HepG2 (cell line): ENCODE measurements around the gene GDF15. TPM values are rescaled to one million over a fixed set of nuclear protein-coding genes. Genes with fewer than 3 reads are reported as not detected.
A peak's percentile ranks its signal among the peaks of the same experiment; 100 is the strongest.

Experiments used
- AGO1 ChIP-seq: fragments of 200-400 bp; formaldehyde crosslinking; IDR thresholded peaks from 2 replicates; pipeline ENCODE4 v1.6.1; 2017; ENCODE audit warnings: mild to moderate bottlenecking, low read depth, low read length, moderate library complexity; ENCODE audit not compliant: poor library complexity, severe bottlenecking
- DPF2 ChIP-seq: sonication (generic); formaldehyde crosslinking; IDR thresholded peaks from 2 replicates; pipeline ENCODE4 v1.4.0; 2020; ENCODE audit warnings: mild to moderate bottlenecking, low read depth, missing genetic modification reagents, borderline replicate concordance
- EED ChIP-seq: sonication (generic); formaldehyde crosslinking; IDR thresholded peaks from 2 replicates; pipeline ENCODE4 v1.5.0; 2020; ENCODE audit warnings: mild to moderate bottlenecking, missing genetic modification reagents
- FIP1L1 ChIP-seq: fragments of 200-400 bp; formaldehyde crosslinking; IDR thresholded peaks from 2 replicates; pipeline ENCODE4 v1.6.1; 2018; ENCODE audit warnings: low read depth, mild to moderate bottlenecking, low read length, moderate library complexity, borderline replicate concordance; ENCODE audit not compliant: insufficient read depth
- GATAD1 ChIP-seq: IDR thresholded peaks from 2 replicates; pipeline ENCODE4 v1.6.1; 2016; ENCODE audit warnings: missing genetic modification reagents, missing compliant biosample characterization
- GATAD2A ChIP-seq: IDR thresholded peaks from 2 replicates; pipeline ENCODE4 v1.6.1; 2016
- POGZ ChIP-seq: sonication (generic); formaldehyde crosslinking; IDR thresholded peaks from 2 replicates; pipeline ENCODE4 v1.4.0; 2020; ENCODE audit warnings: mild to moderate bottlenecking, missing genetic modification reagents
- RAD21 ChIP-seq: fragments of 450-650 bp; formaldehyde crosslinking; IDR thresholded peaks from 2 replicates; pipeline ENCODE4 v1.5.0; 2020; ENCODE audit warnings: mild to moderate bottlenecking
- SKI ChIP-seq: fragments of 450-650 bp; IDR thresholded peaks from one replicate; pipeline ENCODE4 v1.6.1; 2018; ENCODE audit warnings: mild to moderate bottlenecking; ENCODE audit not compliant: partially characterized antibody
- SMC3 ChIP-seq: IDR thresholded peaks from 2 replicates; pipeline ENCODE4 v1.6.1; 2011; ENCODE audit warnings: low read length, improper control_type of control experiment
- TCF7L2 ChIP-seq: IDR thresholded peaks from 2 replicates; pipeline ENCODE4 v1.6.1; 2011; ENCODE audit warnings: mild to moderate bottlenecking, low read depth, low read length, moderate library complexity
- THAP11 ChIP-seq: IDR thresholded peaks from 2 replicates; pipeline ENCODE4 v1.6.1; 2016; ENCODE audit warnings: missing biosample characterization, missing genetic modification reagents
- ZNF326 ChIP-seq: sonication (generic); formaldehyde crosslinking; IDR thresholded peaks from 2 replicates; pipeline ENCODE4 v1.4.0; 2020; ENCODE audit warnings: missing genetic modification reagents, borderline replicate concordance
- ZNF446 ChIP-seq: sonication (generic); formaldehyde crosslinking; IDR thresholded peaks from 2 replicates; pipeline ENCODE4 v1.5.0; 2020; ENCODE audit warnings: mild to moderate bottlenecking, missing genetic modification reagents
- ZNF670 ChIP-seq: sonication (generic); formaldehyde crosslinking; IDR thresholded peaks from 2 replicates; pipeline ENCODE4 v1.8.0; 2022; ENCODE audit warnings: mild to moderate bottlenecking, missing genetic modification reagents, borderline replicate concordance
- ZSCAN29 ChIP-seq: sonication (generic); formaldehyde crosslinking; conservative IDR thresholded peaks from 2 replicates; pipeline ENCODE4 v1.4.0; 2020; ENCODE audit warnings: mild to moderate bottlenecking, missing genetic modification reagents
- polyA plus RNA-seq, 8 experiments: library from polyadenylated mRNA; depleted of rRNA in 3 of 8; stranded (reverse) in 7 of 8; unstranded in 1 of 8; fragments of >200 nt; fragmentation: Illumina TruSeq in 4 of 8; extraction: Trizol in 4 of 8; gene quantifications; 2 replicates each; pipeline versions ENCODE4 v1.2.1 to v1.2.3, GENCODE V29; 2011 to 2016; ENCODE audit warnings: low read depth in 4 of 8, missing spikeins in 1 of 8, mixed read lengths in 1 of 8; ENCODE audit not compliant: insufficient read depth in 1 of 8
- total RNA-seq, 5 experiments: library from RNA; depleted of rRNA; stranded (reverse); fragments of >200 nt; fragmentation: Illumina TruSeq; extraction: Trizol; gene quantifications; 2 replicates each; pipeline ENCODE4 v1.2.3, GENCODE V29; 2016; ENCODE audit warnings: low read depth in 1 of 5
- TF ChIP-seq, protein P1 (sequence below): sonication (generic); formaldehyde crosslinking; IDR thresholded peaks from 2 replicates; pipeline ENCODE4 v1.4.0; 2020; ENCODE audit warnings: mild to moderate bottlenecking, missing genetic modification reagents
- TF ChIP-seq, protein P2 (sequence below): sonication (generic); formaldehyde crosslinking; IDR thresholded peaks from 2 replicates; pipeline ENCODE4 v1.5.1; 2020; ENCODE audit warnings: missing genetic modification reagents, mild to moderate bottlenecking, borderline replicate concordance
- TF ChIP-seq, protein P3 (sequence below): IDR thresholded peaks from 2 replicates; pipeline ENCODE4 v1.6.1; 2016; ENCODE audit warnings: missing compliant biosample characterization, missing genetic modification reagents, borderline replicate concordance

Gene GDF15
- total and polyA plus RNA-seq, 2 of the 13 experiments (the other 11 are each of a cell fraction or from before 2014, with no cell fraction given): 146 to 422 TPM

DNA sequence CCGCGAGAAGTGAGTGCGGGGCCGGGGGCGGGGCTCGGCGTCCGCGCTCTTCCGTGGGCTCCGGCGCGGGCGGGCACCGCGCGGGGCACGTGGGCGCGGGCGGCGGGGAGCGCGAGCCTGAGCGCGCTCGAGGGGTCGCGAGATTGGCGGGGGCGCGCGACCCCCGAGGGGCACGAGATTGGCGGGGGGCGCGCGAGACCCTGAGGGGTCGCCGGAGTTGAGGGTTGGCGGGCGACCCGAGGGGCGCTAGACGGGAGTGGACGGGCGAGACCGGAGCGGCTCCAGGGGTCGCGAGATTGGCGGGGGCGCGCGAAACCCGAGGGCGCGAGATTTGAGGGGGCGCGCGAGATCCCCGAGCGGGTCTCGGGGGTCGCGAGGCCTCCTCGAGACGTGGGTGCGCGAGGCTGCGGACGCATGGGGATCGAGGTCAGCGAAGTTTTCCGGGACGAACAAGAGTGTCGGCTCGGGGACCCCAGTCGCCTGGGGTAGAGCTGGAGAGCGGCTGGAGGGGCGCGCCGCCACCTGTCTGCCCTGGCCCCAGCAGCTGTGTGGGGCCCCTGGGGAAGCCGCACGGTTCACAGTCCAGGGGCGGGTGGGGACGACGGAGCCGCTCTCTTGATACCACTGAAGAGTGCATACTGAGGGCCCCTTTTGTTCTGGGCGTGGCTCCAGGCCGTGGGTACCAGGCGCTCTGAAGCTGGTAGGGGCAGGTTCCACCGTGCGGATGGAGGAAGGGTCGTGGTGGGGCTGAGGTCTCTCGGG, 33.9 kb downstream of the GDF15 start (continued):
- TF ChIP-seq AGO1 (no peak), GATAD2A (CRISPR knock-in tag) (peak; percentile 60; the same call in 1 of the 2 replicates), ZNF670 (CRISPR knock-in tag) (peak; percentile 86), SKI (peak; percentile 23), GATAD1 (CRISPR knock-in tag) (no peak; the same call in 1 of the 2 replicates), POGZ (peak; percentile 29; the same call in 1 of the 2 replicates), ZNF446 (CRISPR knock-in tag) (peak; percentile 78; the same call in 1 of the 2 replicates), ZSCAN29 (CRISPR knock-in tag) (no peak), SMC3 (no peak), ZNF326 (CRISPR knock-in tag) (no peak), RAD21 (CRISPR knock-in tag) (0 out of 2 replicates have a peak, but pooled peaks have one; percentile 29), FIP1L1 (no peak), TCF7L2 (no peak), DPF2 (CRISPR knock-in tag) (no peak), EED (CRISPR knock-in tag) (0 out of 2 replicates have a peak, but pooled peaks have one; percentile 53), THAP11 (CRISPR knock-in tag) (peak; percentile 30; the same call in 1 of the 2 replicates)
- TF ChIP-seq, protein P1, sequence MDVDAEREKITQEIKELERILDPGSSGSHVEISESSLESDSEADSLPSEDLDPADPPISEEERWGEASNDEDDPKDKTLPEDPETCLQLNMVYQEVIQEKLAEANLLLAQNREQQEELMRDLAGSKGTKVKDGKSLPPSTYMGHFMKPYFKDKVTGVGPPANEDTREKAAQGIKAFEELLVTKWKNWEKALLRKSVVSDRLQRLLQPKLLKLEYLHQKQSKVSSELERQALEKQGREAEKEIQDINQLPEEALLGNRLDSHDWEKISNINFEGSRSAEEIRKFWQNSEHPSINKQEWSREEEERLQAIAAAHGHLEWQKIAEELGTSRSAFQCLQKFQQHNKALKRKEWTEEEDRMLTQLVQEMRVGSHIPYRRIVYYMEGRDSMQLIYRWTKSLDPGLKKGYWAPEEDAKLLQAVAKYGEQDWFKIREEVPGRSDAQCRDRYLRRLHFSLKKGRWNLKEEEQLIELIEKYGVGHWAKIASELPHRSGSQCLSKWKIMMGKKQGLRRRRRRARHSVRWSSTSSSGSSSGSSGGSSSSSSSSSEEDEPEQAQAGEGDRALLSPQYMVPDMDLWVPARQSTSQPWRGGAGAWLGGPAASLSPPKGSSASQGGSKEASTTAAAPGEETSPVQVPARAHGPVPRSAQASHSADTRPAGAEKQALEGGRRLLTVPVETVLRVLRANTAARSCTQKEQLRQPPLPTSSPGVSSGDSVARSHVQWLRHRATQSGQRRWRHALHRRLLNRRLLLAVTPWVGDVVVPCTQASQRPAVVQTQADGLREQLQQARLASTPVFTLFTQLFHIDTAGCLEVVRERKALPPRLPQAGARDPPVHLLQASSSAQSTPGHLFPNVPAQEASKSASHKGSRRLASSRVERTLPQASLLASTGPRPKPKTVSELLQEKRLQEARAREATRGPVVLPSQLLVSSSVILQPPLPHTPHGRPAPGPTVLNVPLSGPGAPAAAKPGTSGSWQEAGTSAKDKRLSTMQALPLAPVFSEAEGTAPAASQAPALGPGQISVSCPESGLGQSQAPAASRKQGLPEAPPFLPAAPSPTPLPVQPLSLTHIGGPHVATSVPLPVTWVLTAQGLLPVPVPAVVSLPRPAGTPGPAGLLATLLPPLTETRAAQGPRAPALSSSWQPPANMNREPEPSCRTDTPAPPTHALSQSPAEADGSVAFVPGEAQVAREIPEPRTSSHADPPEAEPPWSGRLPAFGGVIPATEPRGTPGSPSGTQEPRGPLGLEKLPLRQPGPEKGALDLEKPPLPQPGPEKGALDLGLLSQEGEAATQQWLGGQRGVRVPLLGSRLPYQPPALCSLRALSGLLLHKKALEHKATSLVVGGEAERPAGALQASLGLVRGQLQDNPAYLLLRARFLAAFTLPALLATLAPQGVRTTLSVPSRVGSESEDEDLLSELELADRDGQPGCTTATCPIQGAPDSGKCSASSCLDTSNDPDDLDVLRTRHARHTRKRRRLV (CRISPR knock-in tag): peak; percentile 67; the same call in 1 of the 2 replicates
- TF ChIP-seq, protein P2, sequence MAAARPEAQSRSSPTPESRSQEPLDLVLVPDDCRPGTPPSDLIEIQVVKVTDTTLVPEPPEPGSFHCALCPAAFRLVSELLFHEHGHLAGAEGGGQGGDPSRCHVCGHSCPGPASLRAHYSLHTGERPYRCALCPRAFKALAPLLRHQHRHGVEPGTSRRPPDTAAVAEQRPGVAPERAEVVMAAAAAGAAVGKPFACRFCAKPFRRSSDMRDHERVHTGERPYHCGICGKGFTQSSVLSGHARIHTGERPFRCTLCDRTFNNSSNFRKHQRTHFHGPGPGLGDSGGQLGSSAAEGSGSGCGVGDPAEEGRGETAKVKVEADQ (CRISPR knock-in tag): 0 out of 2 replicates have a peak, but pooled peaks have one; percentile 30
- TF ChIP-seq, protein P3, sequence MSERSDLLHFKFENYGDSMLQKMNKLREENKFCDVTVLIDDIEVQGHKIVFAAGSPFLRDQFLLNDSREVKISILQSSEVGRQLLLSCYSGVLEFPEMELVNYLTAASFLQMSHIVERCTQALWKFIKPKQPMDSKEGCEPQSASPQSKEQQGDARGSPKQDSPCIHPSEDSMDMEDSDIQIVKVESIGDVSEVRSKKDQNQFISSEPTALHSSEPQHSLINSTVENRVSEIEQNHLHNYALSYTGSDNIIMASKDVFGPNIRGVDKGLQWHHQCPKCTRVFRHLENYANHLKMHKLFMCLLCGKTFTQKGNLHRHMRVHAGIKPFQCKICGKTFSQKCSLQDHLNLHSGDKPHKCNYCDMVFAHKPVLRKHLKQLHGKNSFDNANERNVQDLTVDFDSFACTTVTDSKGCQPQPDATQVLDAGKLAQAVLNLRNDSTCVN (CRISPR knock-in tag): no peak
